GM23338 (cell line): Measurements from ENCODE around the gene DMRTA2. TPM values are rescaled to one million over a fixed set of nuclear protein-coding genes. Genes with fewer than 3 reads are reported as not detected.

Source experiments
- ATAC-seq: fragments of 200-7000 bp; cut with Tn5 transposase; 3 replicates; pipeline ENCODE4 v1.9.1; 2020
- DNase-seq: peaks from one replicate; pipeline ENCODE4 v3.0.0-alpha.2; 2015; ENCODE audit warnings: low spot score
- H2AFZ ChIP-seq: fragments of 200-600 bp; sonication (generic); 2 replicates; pipeline ENCODE4 v1.8.0; 2016; ENCODE audit warnings: antibody characterized with exemption, mild to moderate bottlenecking, moderate library complexity
- H3F3A ChIP-seq: fragments of 200-600 bp; sonication (generic); replicated peaks from 2 replicates; pipeline ENCODE4 v1.8.0; 2017; ENCODE audit warnings: antibody characterized with exemption, mixed run types, low read depth
- H3K27ac ChIP-seq: fragments of 200-600 bp; sonication (generic); 2 replicates; pipeline ENCODE4 v1.6.1; 2016; ENCODE audit warnings: low read depth
- H3K27me3 ChIP-seq: fragments of 200-600 bp; sonication (generic); 2 replicates; pipeline ENCODE4 v1.8.0; 2016; ENCODE audit warnings: mild to moderate bottlenecking, mixed run types, moderate library complexity; ENCODE audit not compliant: insufficient read depth
- H3K36me3 ChIP-seq: fragments of 200-600 bp; sonication (generic); 2 replicates; pipeline ENCODE4 v1.8.0; 2016; ENCODE audit warnings: mild to moderate bottlenecking; ENCODE audit not compliant: insufficient read depth
- H3K4me1 ChIP-seq: fragments of 200-600 bp; sonication (generic); 2 replicates; pipeline ENCODE4 v1.8.0; 2016; ENCODE audit warnings: mild to moderate bottlenecking, moderate library complexity; ENCODE audit not compliant: insufficient read depth
- H3K4me2 ChIP-seq: fragments of 200-600 bp; sonication (generic); 2 replicates; pipeline ENCODE4 v1.7.1; 2017; ENCODE audit warnings: mixed run types
- H3K4me3 ChIP-seq: fragments of 200-600 bp; sonication (generic); 2 replicates; pipeline ENCODE4 v1.6.1; 2016; ENCODE audit warnings: mixed run types
- H3K79me2 ChIP-seq: fragments of 200-600 bp; sonication (generic); replicated peaks from 2 replicates; pipeline ENCODE4 v1.8.0; 2017; ENCODE audit warnings: mild to moderate bottlenecking; ENCODE audit not compliant: insufficient read depth
- H3K9me2 ChIP-seq: fragments of 200-600 bp; sonication (generic); 2 replicates; pipeline ENCODE4 v1.8.0; 2017; ENCODE audit not compliant: insufficient read depth
- H4K20me1 ChIP-seq: fragments of 200-600 bp; sonication (generic); replicated peaks from 2 replicates; pipeline ENCODE4 v1.8.0; 2017; ENCODE audit warnings: mild to moderate bottlenecking; ENCODE audit not compliant: insufficient read depth
- H3K27ac Mint-ChIP-seq: 2 replicates; pipeline ENCODE4 v1.8.0; 2020; ENCODE audit warnings: inconsistent platforms, mild to moderate bottlenecking, moderate library complexity, mixed read lengths
- H3K27me3 Mint-ChIP-seq: 3 replicates; pipeline ENCODE4 v1.8.0; 2022; ENCODE audit warnings: low read depth, mild to moderate bottlenecking, moderate library complexity, mixed read lengths, inconsistent platforms; ENCODE audit not compliant: insufficient read depth, poor library complexity
- H3K36me3 Mint-ChIP-seq: 3 replicates; pipeline ENCODE4 v1.8.0; 2021; ENCODE audit warnings: low read depth, mild to moderate bottlenecking, inconsistent platforms, moderate library complexity, mixed read lengths
- H3K4me1 Mint-ChIP-seq: 3 replicates; pipeline ENCODE4 v1.8.0; 2020; ENCODE audit warnings: mild to moderate bottlenecking, inconsistent platforms, mixed read lengths
- H3K4me3 Mint-ChIP-seq: 3 replicates; pipeline ENCODE4 v1.8.0; 2021; ENCODE audit warnings: moderate library complexity, mild to moderate bottlenecking, inconsistent platforms, mixed read lengths
- H3K9me3 Mint-ChIP-seq: 3 replicates; pipeline ENCODE4 v1.8.0; 2020; ENCODE audit warnings: moderate library complexity, mild to moderate bottlenecking, inconsistent platforms, mixed read lengths
- CREB1 ChIP-seq: fragments of 250-450 bp; sonication (Bioruptor Pico); IDR thresholded peaks from 2 replicates; pipeline ENCODE4 v1.5.0; 2020; ENCODE audit warnings: low read depth, mild to moderate bottlenecking, moderate library complexity
- CTCF ChIP-seq, 2 experiments: fragments of 200-600 bp in 1 of 2; sonication (generic) in 1 of 2; conservative IDR thresholded peaks; 2 replicates each; pipeline versions ENCODE4 v1.5.1 to v1.6.1; 2016 to 2017; ENCODE audit warnings: antibody characterized with exemption in 2 of 2, low read depth in 2 of 2, mild to moderate bottlenecking in 2 of 2, moderate library complexity in 1 of 2
- ETS1 ChIP-seq: IDR thresholded peaks from 2 replicates; pipeline ENCODE4 v1.6.1; 2016; ENCODE audit warnings: antibody characterized with exemption
- EZH2 ChIP-seq: fragments of 200-600 bp; sonication (generic); IDR thresholded peaks from one replicate; pipeline ENCODE4 v1.8.0; 2017; ENCODE audit warnings: antibody characterized with exemption, mild to moderate bottlenecking, low read depth; ENCODE audit not compliant: unreplicated experiment
- EZH2phosphoT487 ChIP-seq: fragments of 200-600 bp; sonication (generic); IDR thresholded peaks from one replicate; pipeline ENCODE4 v1.8.1; 2018; ENCODE audit warnings: antibody characterized with exemption; ENCODE audit not compliant: unreplicated experiment
- NANOG ChIP-seq: IDR thresholded peaks from 2 replicates; pipeline ENCODE4 v1.6.1; 2016; ENCODE audit warnings: antibody characterized with exemption, borderline replicate concordance
- POLR2AphosphoS5 ChIP-seq: IDR thresholded peaks from 2 replicates; pipeline ENCODE4 v1.6.1; 2016; ENCODE audit warnings: antibody characterized with exemption, low read depth
- REST ChIP-seq: IDR thresholded peaks from one replicate; pipeline ENCODE4 v1.6.1; 2018; ENCODE audit warnings: antibody characterized with exemption; ENCODE audit not compliant: unreplicated experiment
- STAT1 ChIP-seq: IDR thresholded peaks from one replicate; pipeline ENCODE4 v1.6.1; 2016; ENCODE audit warnings: antibody characterized with exemption; ENCODE audit not compliant: unreplicated experiment
- ZNF114 ChIP-seq: fragments of 250-450 bp; sonication (Bioruptor Pico); IDR thresholded peaks from 2 replicates; pipeline ENCODE4 v1.5.0; 2020; ENCODE audit warnings: mild to moderate bottlenecking, moderate library complexity
- ZNF331 ChIP-seq: fragments of 250-450 bp; sonication (Bioruptor Pico); IDR thresholded peaks from 2 replicates; pipeline ENCODE4 v1.5.0; 2020; ENCODE audit warnings: low read depth, mild to moderate bottlenecking, moderate library complexity
- polyA plus RNA-seq: library from polyadenylated mRNA; unstranded; fragments of >200 nt; fragmentation: Nextera tagmentation; extraction: Ambion mirVana; gene quantifications from 2 replicates; pipeline ENCODE4 v1.2.1, GENCODE V29; 2016
- total RNA-seq: library from RNA; depleted of rRNA; stranded (reverse); fragments of >200 nt; shearing (Covaris generic); gene quantifications from 2 replicates; pipeline ENCODE4 v1.2.3, GENCODE V29; 2014

DMRTA2 gene
- total and polyA plus RNA-seq, 2 experiments from 2014 or later = 0.07 TPM; not detected in 1

GRCh38 chr1:50373532-50373931 lies 49.7 kb downstream of the DMRTA2 start:
- no peak for TF ChIP-seq POLR2AphosphoS5
- no peak for TF ChIP-seq ZNF114 (CRISPR knock-in tag)
- TF ChIP-seq STAT1 = no peak
- no peak for TF ChIP-seq ZNF331 (CRISPR knock-in tag)
- TF ChIP-seq NANOG = no peak
- TF ChIP-seq EZH2 = no peak
- no peak for TF ChIP-seq REST
- TF ChIP-seq CTCF (conservative IDR thresholded peaks at IDR 0.05; ENCODE audit: low read depth in 2 of 2) = no peak
- TF ChIP-seq CREB1 (CRISPR knock-in tag) = no peak
- TF ChIP-seq ETS1 = no peak
- TF ChIP-seq EZH2phosphoT487 = no peak
- H3K36me3 ChIP-seq = no peaks in the 10 kb centered on the region
- no peak overlapping the region for H3K27ac ChIP-seq
- H3K27ac Mint-ChIP-seq = no peak overlapping the region
- no peak overlapping the region for H3K4me2 ChIP-seq
- no peaks in the 10 kb centered on the region for H3K79me2 ChIP-seq
- H4K20me1 ChIP-seq = no peaks in the 10 kb centered on the region
- peaks cover 9% of the 10 kb centered on the region for H3K9me2 ChIP-seq
- H3K4me1 ChIP-seq = no peaks in the 10 kb centered on the region; the same call in 1 of the 2 replicates
- H3K4me3 Mint-ChIP-seq = no peak overlapping the region
- no peak overlapping the region for H2AFZ ChIP-seq
- peaks cover 4% of the 10 kb centered on the region; the same call in 1 of the 3 replicates for H3K4me1 Mint-ChIP-seq
- H3K9me3 Mint-ChIP-seq = peaks cover 24% of the 10 kb centered on the region; the same call in 2 of the 3 replicates
- no peaks in the 10 kb centered on the region for H3K27me3 ChIP-seq
- ATAC-seq = peak; percentile 43; the same call in 2 of the 3 replicates
- no peaks in the 10 kb centered on the region for H3F3A ChIP-seq
- H3K4me3 ChIP-seq = no peak overlapping the region
- H3K36me3 Mint-ChIP-seq = peaks cover 3% of the 10 kb centered on the region; the same call in 1 of the 3 replicates
- H3K27me3 Mint-ChIP-seq = peaks cover 15% of the 10 kb centered on the region
- DNase-seq = peak; percentile 40
